Superior temporal gyrus (tissue), 1 donor: Measurements from ENCODE around the gene LRRC26.

Experiments
- DNase-seq: peaks from one replicate; pipeline ENCODE4 v3.0.0-alpha.2; 2016; ENCODE audit errors: extremely low spot score

The LRRC26 gene

GRCh38 chr9:137168573-137168903 lies 1.3 kb downstream of the LRRC26 start:
- no peak for DNase-seq

- no peak for DNase-seq
These were observed 1.9 kb downstream of the LRRC26 start for GRCh38 chr9:137167747-137168572.

- DNase-seq: no peak
These were observed 2.5 kb downstream of the LRRC26 start for GRCh38 chr9:137167277-137167746.

GRCh38 chr9:137166380-137167229 lies 3.2 kb downstream of the LRRC26 start:
- DNase-seq: no peak

GRCh38 chr9:137165250-137165836 lies 4.5 kb downstream of the LRRC26 start:
- no peak for DNase-seq

- no peak for DNase-seq
These were observed 5.2 kb downstream of the LRRC26 start for GRCh38 chr9:137164370-137165249.

GRCh38 chr9:137163805-137164204 lies 6.0 kb downstream of the LRRC26 start:
- DNase-seq: no peak

GRCh38 chr9:137163365-137163715 lies 6.5 kb downstream of the LRRC26 start:
- DNase-seq: no peak

GRCh38 chr9:137162505-137163364 lies 7.1 kb downstream of the LRRC26 start:
- DNase-seq: no peak

- no peak for DNase-seq
These were observed 8.0 kb downstream of the LRRC26 start for GRCh38 chr9:137161558-137162486.

GRCh38 chr9:137160716-137161557 lies 8.9 kb downstream of the LRRC26 start:
- no peak for DNase-seq

GRCh38 chr9:137160054-137160425 lies 9.8 kb downstream of the LRRC26 start:
- DNase-seq: no peak

- DNase-seq: no peak
These were observed 10.5 kb downstream of the LRRC26 start for GRCh38 chr9:137159105-137160053.

GRCh38 chr9:137158625-137159024 lies 11.2 kb downstream of the LRRC26 start:
- no peak for DNase-seq

- no peak for DNase-seq
These were observed 12.0 kb downstream of the LRRC26 start for GRCh38 chr9:137157618-137158415.

- DNase-seq: no peak
These were observed 13.1 kb downstream of the LRRC26 start for GRCh38 chr9:137156567-137157375.
